PC-9 (cell line): ENCODE measurements around the gene B3GALT6.

Source experiments
- EZH2 ChIP-seq: fragments of 200-600 bp; sonication (generic); IDR thresholded peaks from 2 replicates; pipeline ENCODE4 v1.8.0; 2017; ENCODE audit warnings: antibody characterized with exemption, low read depth
- TF ChIP-seq, protein P1 (sequence below): fragments of 200-600 bp; sonication (generic); conservative IDR thresholded peaks from 2 replicates; pipeline ENCODE4 v1.6.1; 2017; ENCODE audit warnings: mixed run types, antibody characterized with exemption, mild to moderate bottlenecking, moderate library complexity

DNA sequence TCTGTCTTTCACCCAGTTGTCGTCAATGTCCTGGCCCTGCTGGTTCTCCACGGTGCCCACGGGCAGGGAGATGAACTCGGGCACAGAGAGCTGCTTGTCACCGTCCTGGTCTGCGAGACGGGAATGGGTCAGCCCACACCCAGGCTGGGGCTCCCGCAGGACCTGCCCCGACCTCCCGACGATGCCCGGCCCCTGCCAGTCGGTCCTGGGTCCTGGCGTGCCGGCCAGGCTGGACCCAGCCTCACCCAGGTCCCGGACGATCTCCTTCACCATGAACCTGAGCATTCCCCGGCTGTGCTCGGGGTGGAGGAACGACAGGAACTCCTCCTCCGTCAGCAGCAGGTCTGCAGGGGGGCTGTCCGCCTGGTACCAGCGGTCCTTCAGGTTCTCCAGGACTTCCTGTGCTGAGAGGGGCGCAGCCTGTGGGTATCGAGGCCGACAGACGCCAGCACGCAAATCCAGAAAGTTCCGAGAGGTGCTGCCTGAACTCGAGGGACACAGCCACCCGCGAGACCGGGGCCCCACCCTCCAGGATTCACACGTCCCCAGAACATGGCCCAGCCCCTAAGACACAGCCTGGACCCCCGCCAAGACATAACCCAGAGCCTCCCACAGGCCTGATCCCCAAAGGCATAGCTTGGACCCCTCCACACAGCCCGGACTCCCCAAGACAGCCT lies 13.4 kb upstream of the B3GALT6 start:
- TF ChIP-seq, protein P1, sequence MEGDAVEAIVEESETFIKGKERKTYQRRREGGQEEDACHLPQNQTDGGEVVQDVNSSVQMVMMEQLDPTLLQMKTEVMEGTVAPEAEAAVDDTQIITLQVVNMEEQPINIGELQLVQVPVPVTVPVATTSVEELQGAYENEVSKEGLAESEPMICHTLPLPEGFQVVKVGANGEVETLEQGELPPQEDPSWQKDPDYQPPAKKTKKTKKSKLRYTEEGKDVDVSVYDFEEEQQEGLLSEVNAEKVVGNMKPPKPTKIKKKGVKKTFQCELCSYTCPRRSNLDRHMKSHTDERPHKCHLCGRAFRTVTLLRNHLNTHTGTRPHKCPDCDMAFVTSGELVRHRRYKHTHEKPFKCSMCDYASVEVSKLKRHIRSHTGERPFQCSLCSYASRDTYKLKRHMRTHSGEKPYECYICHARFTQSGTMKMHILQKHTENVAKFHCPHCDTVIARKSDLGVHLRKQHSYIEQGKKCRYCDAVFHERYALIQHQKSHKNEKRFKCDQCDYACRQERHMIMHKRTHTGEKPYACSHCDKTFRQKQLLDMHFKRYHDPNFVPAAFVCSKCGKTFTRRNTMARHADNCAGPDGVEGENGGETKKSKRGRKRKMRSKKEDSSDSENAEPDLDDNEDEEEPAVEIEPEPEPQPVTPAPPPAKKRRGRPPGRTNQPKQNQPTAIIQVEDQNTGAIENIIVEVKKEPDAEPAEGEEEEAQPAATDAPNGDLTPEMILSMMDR = no peak
- TF ChIP-seq EZH2 = no peak
